HG03457 (cell line): ENCODE results near the gene OAS2.

Experiments
- ATAC-seq: cut with Tn5 transposase; IDR thresholded peaks from one replicate; pipeline ENCODE4 v1.9.1; 2021; ENCODE audit warnings: moderate number of reproducible peaks; ENCODE audit not compliant: unreplicated experiment

Gene OAS2

DNA sequence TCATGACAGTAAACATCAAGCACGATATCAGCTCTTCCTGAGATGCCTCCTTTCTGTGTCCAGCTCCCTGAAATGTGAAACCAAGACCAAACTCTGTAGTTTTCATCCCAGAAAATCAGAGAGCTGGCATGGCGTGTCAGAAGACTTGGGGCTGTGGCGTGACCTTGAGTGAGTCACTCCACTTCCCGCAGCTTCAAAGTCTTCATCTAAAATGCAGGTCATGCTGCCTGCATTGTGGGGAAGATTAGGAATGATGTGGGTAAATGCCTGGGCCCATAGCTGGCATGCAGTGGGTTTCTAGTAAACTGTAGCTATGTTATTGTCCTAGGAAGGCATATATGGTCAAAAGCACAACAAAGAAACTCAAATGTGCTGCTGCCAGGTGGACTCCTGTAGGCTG is 28.8 kb downstream of the OAS2 start:
- no peak for ATAC-seq

DNA sequence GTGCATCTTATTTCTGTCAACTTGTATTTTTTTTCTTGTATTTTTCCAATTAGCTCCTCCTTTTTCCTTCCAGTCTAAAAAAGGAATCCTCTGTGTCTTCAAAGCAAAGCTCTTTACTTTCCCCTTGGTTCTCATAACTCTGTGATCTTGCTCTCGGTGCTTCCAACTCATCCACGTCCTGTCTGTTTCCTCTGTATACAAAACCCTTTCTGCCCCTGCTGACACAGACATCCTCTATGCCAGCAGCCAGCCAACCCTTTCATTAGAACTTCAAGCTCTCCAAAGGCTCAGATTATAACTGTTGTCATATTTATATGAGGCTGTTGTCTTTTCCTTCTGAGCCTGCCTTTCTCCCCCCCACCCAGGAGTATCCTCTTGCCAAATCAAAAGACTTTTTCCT is 32.4 kb downstream of the OAS2 start:
- ATAC-seq = no peak

DNA sequence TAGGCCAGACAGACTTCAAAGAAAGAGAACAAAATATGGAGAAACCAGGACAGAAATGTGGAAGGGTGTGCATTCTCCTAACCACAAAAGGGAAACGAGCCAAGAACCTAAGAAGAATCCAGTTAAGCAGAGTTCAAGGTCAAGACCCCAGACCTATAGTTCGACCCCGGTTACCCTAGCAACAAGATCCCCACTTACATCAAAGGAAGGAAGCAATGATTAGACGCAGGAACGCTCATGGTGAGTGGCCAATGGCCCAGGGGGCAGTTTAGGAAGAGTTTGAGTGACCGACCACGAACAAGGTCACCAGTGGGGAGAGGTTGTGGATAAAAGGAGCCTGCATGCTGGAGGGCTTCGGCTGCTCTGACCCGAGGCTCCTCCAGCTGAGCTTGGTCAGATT is 36.2 kb downstream of the OAS2 start:
- ATAC-seq = no peak

DNA sequence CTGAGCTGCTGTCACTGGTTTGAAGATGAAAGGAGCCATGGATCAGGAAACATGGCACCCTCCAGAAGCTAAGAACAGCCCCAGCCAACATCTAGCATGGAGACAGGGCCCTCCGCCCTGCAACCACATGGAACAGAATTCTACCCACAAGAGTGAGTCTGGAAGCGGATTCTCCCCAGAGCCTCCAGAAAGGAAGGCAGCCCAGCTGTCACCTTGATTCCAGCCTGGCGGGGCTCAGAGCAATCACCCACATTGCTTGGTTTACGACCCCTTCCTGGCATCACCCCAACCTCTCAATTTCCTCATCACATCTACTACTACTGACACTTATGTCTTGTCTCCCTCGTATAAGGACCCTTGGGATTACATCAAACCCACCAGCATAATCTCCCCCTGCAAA is 38.5 kb downstream of the OAS2 start:
- ATAC-seq = no peak

DNA sequence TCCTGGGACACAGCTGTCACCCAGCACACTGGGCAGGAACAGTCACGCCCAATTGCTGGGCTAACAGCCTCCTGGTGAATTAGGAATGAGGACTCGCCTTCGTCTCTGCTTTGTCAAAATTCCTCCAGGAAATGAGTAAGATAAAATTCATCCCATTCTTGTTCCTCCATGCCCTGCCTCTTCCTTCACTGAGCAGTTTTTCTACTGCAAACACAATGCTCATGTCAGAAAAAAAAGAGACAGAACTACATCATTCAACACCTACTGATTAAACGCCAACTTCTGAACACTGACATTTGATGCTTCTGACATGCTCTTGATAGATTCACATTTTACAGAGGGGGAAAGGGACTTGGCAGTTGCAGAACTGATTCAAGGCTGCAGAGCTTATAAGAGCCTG is 40.7 kb downstream of the OAS2 start:
- ATAC-seq = no peak

DNA sequence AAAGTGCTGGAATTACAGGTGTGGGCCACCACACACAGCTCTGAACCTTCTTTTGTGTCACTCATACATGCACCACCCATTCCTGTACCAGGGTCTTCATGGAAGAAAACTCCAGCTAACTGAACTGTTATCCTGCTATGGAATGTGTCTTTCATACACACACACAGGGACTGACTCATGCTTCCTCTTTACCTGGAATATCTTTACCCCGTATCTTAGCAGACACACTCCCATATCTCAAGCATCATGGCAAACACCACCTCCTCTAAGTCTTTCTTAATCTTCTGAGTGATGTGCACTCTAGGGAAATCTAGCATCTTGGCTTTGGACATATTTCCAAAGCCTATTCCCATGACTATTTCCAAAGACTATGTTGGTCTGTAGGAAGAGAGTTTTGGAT is 43.2 kb downstream of the OAS2 start:
- ATAC-seq = no peak

DNA sequence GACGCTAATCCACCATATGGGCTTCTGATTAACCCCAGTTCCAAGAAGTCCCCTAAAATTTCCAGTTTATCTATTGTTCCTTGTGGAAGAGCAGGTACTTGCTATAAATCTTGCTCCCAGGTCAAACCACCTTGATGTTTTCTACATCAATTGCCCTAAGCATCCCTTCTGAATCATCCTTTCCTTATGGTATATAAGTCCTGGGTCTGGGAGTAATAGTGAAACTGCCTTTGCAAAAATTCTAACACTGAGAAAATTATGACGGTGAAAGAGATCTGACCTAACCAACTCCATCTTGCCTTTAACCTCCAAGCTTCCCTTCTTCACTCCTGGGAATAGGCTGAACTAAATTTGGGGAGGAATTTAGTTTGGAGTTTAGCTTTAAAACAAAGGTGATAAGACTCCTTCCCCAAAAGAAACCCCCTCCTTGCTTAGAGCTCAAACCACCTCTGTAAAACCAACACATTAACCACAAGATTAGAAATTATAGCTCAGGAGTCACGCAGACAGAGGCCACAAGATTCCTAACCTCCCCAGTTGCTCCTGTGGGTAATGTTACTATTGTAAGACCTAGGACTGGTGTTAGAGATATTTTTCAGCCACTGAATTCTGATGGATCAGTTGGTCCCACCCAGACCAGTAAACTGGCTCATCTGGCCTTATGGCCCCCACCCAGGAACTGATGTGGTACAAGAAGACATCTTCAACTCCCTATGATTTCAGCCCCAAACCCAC is 44.4 kb downstream of the OAS2 start:
- ATAC-seq = no peak

DNA sequence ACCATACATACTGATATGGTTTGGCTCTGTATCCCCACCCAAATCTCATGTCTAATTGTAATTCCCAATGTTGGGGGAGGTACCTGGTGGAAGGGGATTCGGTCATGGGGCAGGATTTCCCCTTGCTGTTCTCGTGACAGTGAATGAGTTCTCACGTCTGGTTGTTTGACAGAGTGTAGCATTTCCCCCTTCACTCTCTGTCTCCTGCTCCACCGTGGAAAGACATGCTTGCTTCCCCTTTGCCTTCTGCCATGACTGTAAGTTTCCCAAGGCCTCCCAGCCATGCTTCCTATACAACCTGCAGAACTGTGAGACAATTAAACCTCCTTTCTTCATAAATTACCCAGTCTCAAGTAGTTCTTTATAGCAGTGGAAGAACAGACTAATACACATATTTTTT is 49.4 kb downstream of the OAS2 start:
- no peak for ATAC-seq

DNA sequence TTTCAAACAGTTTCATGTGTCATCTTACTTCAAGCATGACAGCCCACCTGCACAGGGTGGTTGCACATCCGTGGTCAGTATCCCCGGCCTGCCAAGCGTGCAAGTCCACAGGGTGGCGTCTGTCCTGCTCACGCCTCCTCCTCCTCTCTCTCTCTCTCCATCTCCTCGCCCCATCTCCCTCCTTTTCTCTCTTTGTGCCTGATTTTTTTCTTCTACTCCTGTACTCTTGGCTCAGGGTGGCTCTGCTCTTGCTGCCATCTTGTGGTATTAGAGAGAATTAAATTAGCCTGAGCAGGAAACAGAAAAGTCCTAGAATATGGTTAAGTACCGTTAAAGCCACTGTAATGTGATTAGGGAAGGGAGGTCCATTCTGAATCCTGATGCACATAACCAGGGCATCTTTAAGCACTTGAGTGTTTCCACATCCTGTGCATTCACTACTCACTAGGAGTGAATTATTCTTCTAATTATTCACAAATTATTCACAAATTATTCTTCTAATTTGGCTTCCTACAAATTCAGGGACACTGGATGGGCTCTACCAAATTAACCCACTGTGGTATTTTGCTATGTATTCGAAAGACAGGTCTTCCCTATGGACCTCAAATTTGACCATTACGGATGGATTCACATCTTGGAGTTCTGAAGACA is 52.7 kb downstream of the OAS2 start:
- no peak for ATAC-seq

DNA sequence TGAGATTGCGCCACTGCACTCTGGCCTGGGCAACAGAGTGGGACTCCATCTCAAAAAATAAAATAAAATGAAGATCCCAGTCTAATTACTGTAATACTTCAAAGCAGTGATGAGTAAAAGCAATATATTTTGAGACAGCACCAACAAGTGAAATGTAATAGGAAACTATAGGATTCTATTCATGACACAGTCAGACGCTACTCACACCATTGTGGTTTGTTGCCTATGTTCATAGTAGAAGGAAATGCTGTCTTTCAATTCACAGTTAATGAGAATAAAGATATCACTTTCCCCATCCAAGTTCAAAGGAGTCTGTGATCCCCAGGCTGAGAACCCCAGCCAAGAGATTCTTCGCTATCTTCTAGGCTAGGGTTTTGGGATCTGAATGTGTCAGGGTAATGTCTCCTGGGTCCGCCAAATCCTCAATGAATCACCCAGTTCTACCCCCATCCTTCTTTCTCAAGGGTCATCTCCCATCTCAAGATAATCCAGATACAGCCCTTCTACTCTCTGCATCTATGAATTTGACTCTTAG is 61.7 kb downstream of the OAS2 start:
- no peak for ATAC-seq

DNA sequence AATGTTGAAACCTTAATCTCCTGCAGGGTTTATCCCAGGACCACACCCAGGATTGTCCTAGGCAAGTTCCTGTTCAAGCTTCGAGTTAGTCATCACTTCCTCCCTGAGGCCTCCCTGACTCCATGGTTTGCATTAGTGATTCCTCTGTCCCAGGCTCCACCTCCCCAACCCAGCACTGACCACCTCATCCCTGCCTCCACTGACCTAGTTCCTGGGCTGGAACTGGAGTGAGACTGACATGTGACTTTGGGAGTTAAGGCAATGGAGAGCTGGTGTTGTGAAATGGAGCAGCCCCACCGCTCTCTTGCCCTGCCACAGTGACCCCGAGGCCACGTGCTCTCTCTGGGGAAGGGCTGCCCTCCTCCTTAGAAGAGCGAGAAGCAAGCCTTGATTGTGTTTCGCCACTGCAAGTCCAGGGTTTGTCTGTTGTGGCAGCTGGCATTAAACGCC is 62.4 kb downstream of the OAS2 start:
- no peak for ATAC-seq

DNA sequence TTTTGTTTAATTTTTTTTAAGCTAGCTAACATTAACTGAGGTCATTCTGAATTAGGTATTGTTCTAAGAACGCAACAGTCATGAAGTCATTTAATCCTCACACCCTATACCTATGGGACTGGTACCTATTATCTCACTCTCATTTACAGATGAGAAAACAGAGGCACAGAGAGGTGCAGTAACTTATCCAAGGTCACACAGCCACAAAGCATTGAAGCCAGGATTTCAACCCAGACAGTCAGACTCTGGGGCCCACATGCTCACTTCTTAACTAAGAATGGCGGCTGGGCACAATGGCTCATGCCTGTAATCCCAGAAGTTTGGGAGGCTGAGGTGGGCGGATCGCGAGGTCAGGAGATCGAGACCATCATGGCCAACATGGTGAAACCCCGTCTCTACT is 63.2 kb downstream of the OAS2 start:
- ATAC-seq = no peak

DNA sequence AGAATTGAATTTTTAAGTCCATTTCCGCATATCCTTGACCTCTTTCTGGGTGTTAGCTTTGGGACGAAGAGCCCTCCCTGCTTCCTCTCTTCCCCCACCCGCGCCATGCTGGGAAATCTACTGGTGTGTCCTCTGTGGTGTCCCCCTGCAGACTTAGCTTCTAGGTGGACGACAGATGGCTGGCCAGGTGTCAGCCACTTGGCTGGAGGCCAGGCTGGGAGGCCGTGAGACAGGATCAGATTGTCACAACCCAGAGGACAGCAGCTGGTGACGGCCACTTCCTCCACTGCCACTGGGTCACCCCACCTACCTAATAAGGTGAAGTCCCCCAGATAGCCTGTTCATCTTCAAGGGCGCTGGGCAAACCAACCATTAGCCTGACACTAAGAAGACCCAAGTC is 64.9 kb downstream of the OAS2 start:
- no peak for ATAC-seq

DNA sequence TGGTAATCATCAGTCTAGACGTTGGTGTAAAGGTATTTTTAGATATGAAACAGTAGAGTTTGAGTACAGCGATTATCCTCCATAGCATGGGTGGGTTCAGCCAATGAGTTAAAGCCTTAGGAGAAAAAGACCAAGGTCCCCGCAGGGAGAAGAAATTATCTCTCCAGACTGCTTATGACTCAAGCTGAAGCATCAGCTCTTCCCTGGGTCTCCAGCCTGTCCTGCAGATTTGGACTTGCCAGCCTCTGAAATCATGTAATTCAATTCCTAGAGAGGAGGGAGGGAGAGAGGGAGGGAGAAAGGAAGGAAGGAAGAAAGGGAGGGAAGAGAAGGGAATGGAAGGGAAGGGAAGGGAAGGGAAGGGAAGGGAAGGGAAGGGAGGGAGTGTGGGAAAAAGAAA is 66.2 kb downstream of the OAS2 start:
- no peak for ATAC-seq

DNA sequence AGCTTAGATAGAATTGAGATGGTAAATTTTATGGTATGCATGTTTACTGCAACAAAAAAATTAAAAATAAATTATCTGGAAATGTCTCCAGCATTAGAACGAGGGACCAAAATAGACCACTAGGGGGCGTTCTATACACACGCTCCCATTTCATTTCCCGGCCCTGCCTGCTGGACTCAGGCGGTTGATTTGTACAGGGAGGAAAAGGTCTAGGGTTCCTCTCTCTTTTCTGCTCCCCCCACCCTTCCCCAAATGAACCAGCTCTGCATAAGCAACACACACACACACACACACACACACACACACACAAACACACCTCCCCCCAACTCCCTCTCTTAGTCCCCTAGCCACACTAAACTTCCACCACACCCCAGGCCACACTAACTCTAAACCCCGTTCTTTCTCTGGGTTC is 70.4 kb downstream of the OAS2 start:
- no peak for ATAC-seq

DNA sequence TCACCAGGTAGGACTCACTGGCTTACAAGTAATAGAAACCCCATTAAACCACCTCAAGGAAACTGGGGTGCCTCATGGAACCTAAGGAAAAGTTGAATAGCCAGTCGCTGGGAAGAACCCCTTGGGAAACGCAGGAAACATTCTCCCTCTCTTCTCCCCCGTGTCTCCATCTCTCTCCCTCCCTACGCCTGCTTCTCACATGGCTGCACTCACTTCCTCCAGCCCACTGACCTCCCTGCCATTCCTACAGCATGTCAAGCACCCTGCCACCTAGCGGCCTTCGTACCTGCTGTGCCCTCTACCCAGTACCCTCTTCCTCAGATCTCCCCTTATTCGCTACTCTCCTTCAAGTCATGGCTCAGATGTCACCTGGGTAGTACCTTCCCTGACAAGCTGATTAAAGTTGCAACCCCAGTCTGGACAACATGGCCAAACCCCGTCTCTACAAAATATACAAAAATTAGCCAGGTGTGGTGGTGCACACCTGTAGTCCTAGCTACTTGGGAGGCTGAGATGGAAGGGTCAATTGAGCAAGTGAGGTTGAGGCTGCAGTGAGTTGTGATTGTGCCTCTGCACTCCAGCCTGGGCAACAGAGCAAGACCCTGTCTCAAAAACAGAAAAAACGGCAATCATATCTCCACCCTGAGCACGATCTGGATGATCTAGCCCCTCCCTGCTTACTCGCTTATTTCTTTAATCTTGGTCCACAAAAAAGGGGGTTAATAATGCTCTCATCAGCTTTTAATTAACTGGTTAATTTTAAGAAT is 71.8 kb downstream of the OAS2 start:
- ATAC-seq = no peak

DNA sequence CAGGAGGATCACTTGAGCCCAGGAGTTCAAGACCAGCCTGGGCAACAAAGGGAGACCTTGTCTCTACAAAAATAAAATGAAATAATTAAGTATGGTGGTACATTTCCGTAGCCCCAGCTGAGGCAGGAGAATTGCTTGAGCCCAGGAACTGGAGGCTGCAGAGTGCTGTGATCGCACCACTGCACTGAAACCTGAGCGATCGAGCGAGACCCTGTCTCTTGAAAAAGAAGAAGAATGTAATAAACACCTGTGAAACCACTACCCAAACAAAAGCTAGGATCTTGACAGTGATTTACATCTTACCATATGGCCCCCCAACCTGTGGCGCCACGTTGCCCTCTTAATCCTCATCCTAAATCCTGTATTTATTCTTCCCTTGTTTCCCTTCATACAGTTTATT is 72.5 kb downstream of the OAS2 start:
- ATAC-seq = no peak

DNA sequence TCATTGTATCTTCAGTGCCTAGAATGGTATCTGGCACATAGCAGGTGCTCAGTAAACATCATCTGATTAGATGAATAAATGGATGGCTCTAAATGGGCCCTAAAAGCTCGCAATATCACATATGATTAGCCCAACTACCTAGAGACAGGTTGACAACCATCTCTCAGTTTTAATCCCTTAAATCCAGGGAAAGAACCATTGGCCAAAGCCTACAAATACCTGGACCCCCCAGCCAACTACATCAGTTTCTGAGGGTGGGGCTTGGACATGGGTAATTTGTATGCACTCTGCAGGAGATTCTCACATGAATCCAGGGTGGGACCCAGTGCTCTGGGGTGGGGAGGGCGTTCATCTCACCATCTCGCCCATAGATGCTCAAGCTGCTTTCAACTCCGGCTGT is 73.4 kb downstream of the OAS2 start:
- no peak for ATAC-seq

DNA sequence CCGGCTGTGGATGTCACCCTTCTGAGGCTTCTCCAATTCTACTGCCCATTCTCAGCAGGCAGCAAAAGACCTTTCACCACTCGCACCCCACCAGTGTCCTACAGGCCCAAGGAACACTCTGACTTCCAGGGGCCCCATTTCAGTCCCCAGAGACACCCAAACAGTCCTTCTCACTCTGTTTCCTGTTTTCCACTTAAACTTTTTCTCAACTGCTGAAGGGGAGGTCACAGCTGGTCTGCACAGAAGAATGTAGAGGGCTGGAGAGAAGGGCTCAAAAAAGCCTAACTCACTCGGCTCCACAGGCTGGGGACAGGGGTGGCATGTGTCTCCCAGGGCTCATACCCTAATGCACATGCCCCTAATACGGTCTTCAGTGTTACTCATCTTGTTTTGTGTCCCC is 74.0 kb downstream of the OAS2 start:
- no peak for ATAC-seq

DNA sequence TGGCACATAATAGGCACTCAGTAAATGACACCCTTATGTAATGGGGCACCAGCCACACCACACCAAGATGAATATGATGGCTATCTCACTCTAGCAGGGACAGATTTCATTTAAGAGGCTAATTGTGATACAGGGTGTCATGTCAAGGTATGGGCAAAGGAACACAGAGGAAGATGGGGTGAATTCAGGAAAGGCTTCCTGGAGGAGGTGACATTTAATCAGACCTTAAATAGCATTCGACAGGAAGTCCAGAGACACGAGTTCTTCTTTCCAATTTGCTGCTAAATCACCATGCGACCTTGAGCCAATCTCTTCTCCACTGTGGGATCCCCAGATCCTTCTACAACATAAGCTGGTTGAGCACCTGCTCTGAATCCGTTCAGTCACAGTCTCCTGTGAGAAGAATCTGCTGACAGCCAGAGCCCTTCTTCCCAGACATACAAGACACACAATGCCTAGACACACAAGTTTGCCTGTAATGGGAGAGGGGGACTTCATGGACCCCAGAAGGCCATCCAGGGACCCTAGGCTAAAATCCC is 76.7 kb downstream of the OAS2 start:
- no peak for ATAC-seq

DNA sequence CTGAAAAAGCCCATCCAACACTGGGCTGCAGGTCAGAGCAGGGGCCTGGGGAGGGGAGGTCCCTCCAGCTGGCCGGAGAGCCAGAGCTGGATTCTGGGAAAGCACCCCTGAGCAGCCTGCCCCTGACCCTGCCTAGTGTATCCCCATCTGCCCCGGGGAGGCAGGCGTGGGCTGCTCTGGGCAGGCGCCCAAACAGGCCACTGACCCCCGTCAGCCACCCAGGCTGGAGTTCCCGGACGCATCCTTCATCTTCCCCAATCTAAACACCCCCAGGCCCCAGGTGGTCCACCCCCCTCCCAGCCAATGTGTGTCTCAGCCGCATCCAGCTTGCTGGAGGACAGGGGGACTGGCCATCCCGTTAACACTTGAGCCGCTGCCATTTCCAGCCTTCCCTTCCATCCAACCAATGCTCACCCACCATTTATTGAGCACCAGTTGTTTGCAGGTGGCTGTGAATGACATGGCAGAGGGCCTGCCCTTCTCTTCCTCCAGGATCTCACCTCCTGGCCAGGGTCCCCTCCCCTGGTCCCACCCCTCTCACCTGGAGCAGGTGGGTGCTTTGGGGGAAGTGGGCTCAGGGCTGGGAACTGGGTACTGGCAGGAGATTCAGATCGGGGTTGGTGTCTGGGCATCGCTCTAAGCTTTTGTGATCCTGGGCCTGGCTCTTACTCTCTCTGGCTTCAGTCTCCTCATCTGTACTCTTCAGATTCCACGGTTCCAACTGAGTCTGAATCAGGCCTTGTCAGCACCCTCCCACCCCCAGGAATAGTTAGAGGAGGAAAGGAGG is 77.5 kb downstream of the OAS2 start:
- ATAC-seq = no peak
